IgD-negative memory B cell (primary cell): ENCODE results near the gene SYNRG. TPM values are rescaled to one million over a fixed set of nuclear protein-coding genes. Genes with fewer than 3 reads are reported as not detected.

Source experiments
- H3K27ac Mint-ChIP-seq, 3 donors: one replicate each; pipeline ENCODE4 v1.8.0; 2020 to 2022; ENCODE audit warnings: mild to moderate bottlenecking in 3 of 3, mixed read lengths in 3 of 3, moderate library complexity in 1 of 3
- H3K27me3 Mint-ChIP-seq: one replicate; pipeline ENCODE4 v1.8.0; 2021; ENCODE audit warnings: mixed read lengths
- H3K36me3 Mint-ChIP-seq: one replicate; pipeline ENCODE4 v1.8.0; 2020; ENCODE audit warnings: mild to moderate bottlenecking, mixed read lengths
- H3K4me1 Mint-ChIP-seq, 3 donors: one replicate each; pipeline ENCODE4 v1.8.0; 2020 to 2022; ENCODE audit warnings: mixed read lengths in 3 of 3, mild to moderate bottlenecking in 1 of 3
- H3K4me3 Mint-ChIP-seq, 4 donors: one replicate each; pipeline ENCODE4 v1.8.0; 2020 to 2022; ENCODE audit warnings: mild to moderate bottlenecking in 4 of 4, mixed read lengths in 4 of 4, moderate library complexity in 3 of 4
- H3K9me3 Mint-ChIP-seq, 3 donors: one replicate each; pipeline ENCODE4 v1.8.0; 2020 to 2021; ENCODE audit warnings: mixed read lengths in 3 of 3, mild to moderate bottlenecking in 1 of 3
- polyA plus RNA-seq: library from polyadenylated mRNA; unstranded; fragments of 300-500 nt; fragmentation: Illumina TruSeq; gene quantifications from one replicate; pipeline ENCODE4 v1.2.3, GENCODE V29; 2021

SYNRG gene
- polyA plus RNA-seq, 1 donor from 2014 or later, result 70.9 TPM

DNA sequence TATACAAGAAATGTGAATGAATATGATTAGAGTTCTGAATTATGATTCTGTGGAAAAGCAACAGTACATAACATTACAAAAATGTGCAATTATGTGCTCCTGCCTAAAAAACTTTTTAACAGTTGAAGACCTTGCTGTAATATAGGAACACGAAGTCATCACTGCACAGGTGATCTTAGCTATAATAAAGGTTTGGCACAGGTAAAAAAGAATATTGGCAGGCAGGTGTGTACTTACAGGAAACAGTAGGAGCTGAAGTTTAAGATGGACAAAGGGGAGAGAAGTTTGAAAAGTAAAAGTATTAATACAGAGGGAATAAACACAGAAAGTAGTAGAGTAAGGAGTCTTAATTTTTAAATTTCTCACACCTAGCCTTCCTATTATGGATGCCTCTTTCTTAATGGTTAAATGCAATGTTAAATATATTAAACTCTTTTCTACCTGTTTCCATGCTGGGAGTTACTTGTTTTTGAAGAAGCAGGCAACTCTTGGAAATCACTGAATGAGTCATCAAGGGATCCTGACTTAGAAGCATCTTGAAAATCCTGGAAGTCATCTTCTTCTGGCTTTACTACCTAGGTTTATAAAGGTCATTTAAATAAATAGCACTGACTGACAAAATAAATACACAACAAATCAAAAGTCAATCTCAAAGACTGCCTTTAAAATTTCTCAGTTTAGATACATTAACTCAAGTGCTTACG is 40.7 kb downstream of the SYNRG start:
- Mint-ChIP-seq H3K27ac (peak overlapping the region in 1 of 3 donors; percentile 88), H3K4me1 (peaks cover 2 to 6% (median 4%) of the 10 kb centered on the region in 3 donors), H3K36me3 (peaks cover 8% of the 10 kb centered on the region), H3K4me3 (no peak overlapping the region), H3K9me3 (no peaks in the 10 kb centered on the region), H3K27me3 (no peaks in the 10 kb centered on the region)

- Mint-ChIP-seq H3K27me3 (no peaks in the 10 kb centered on the region), H3K4me3 (no peak overlapping the region), H3K9me3 (no peaks in the 10 kb centered on the region), H3K4me1 (peaks cover 0 to 6% (median 2%) of the 10 kb centered on the region in 3 donors), H3K27ac (no peak overlapping the region), H3K36me3 (peaks cover 8% of the 10 kb centered on the region)
Measured at GRCh38 chr17:37567538-37567937, 41.7 kb downstream of the SYNRG start.

- Mint-ChIP-seq H3K27ac (no peak overlapping the region), H3K4me3 (no peak overlapping the region), H3K36me3 (peaks cover 8% of the 10 kb centered on the region), H3K9me3 (no peaks in the 10 kb centered on the region), H3K4me1 (peaks cover 0 to 6% (median 2%) of the 10 kb centered on the region in 3 donors), H3K27me3 (no peaks in the 10 kb centered on the region)
Measured at GRCh38 chr17:37567137-37567536, 42.1 kb downstream of the SYNRG start.

GRCh38 chr17:37564252-37564651 is 45.0 kb downstream of the SYNRG start:
- H3K36me3 Mint-ChIP-seq, result peaks cover 8% of the 10 kb centered on the region
- peak overlapping the region in 1 of 3 donors; percentile 61 for H3K27ac Mint-ChIP-seq
- peaks cover 0 to 6% (median 2%) of the 10 kb centered on the region in 3 donors for H3K4me1 Mint-ChIP-seq
- no peaks in the 10 kb centered on the region for H3K27me3 Mint-ChIP-seq
- H3K4me3 Mint-ChIP-seq, result peak overlapping the region in 1 of 4 donors; percentile 36
- no peaks in the 10 kb centered on the region for H3K9me3 Mint-ChIP-seq

DNA sequence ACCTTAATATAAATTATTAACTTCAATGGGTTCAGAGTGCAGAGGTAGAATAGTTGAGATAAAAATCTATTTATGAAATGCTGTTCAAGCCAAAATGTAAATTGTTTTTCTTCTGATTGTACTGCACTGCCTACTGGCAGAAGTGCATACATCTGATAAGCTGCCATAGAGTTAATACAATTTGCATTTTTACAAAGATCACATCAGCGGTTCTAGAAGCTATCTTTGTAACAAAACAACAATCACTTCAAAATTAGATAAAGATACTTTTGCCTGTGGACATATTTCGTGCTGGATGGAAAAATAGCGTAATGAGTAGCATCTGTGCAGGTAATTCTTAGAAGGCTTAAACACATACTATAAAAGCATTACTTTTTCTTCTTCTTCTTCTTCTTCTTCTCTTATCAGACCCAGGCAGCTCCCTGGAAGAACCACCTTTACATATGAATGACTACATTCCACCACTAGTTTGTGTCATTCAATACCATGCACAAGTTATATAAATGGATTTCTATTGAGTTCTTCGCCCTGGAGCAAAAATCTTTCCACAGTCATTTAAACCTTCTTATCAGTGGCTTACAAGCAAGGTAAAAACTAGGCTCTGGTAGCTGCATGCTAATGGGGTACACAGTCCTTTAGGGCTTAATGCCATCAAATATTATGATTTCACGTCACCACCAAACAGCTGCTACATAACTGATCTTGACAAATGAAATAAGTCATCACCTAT is 47.0 kb downstream of the SYNRG start:
- H3K27ac Mint-ChIP-seq, result no peak overlapping the region
- H3K4me1 Mint-ChIP-seq, result peaks cover 0 to 10% (median 2%) of the 10 kb centered on the region in 3 donors
- H3K9me3 Mint-ChIP-seq, result no peaks in the 10 kb centered on the region
- peaks cover 2% of the 10 kb centered on the region for H3K36me3 Mint-ChIP-seq
- no peak overlapping the region for H3K4me3 Mint-ChIP-seq
- H3K27me3 Mint-ChIP-seq, result no peaks in the 10 kb centered on the region

DNA sequence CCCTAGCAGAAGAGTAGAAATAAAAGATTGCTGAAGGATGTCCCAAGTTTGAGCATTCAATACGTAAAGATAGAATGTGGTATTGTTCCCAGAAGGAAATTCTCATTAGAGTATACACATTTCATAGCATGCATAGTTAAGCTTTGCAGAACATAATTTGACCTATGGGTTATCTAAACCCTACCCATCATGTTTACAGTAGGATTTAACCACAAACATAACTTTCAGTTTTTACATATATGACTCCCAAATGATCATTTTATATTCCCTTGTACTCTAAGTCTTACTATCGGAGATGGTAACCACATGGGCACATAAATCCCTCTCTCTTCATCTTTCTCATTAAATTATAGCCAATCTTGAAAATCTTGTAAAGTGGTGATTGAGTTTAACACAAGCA is 50.9 kb downstream of the SYNRG start:
- no peak overlapping the region for H3K4me3 Mint-ChIP-seq
- no peaks in the 10 kb centered on the region for H3K9me3 Mint-ChIP-seq
- H3K4me1 Mint-ChIP-seq, result peaks cover 0 to 5% (median 3%) of the 10 kb centered on the region in 3 donors
- no peaks in the 10 kb centered on the region for H3K27me3 Mint-ChIP-seq
- no peak overlapping the region for H3K27ac Mint-ChIP-seq
- H3K36me3 Mint-ChIP-seq, result no peaks in the 10 kb centered on the region

GRCh38 chr17:37557482-37557881 is 51.7 kb downstream of the SYNRG start:
- H3K27ac Mint-ChIP-seq, result no peak overlapping the region
- peaks cover 5 to 9% (median 9%) of the 10 kb centered on the region in 3 donors for H3K4me1 Mint-ChIP-seq
- H3K27me3 Mint-ChIP-seq, result no peaks in the 10 kb centered on the region
- H3K9me3 Mint-ChIP-seq, result no peaks in the 10 kb centered on the region
- H3K4me3 Mint-ChIP-seq, result no peak overlapping the region
- H3K36me3 Mint-ChIP-seq, result no peaks in the 10 kb centered on the region

DNA sequence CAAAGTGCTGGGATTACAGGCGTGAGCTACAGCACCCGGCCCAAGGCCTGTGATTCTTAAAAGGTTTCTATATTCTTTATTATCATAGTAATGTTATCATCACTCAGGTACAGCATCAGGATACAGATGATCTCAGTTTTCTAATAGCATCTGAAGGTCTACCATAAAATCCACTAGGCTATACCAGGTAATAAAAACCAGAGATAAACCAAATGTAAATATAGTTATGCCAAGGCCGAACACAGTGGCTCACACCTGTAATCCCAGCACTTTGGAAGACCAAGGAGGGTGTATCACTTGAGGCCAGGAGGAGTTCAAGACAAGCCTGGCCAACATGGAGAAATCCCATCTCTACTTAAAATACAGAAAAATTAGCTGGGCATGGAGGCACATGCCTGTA is 53.8 kb downstream of the SYNRG start:
- no peak overlapping the region for H3K4me3 Mint-ChIP-seq
- H3K27ac Mint-ChIP-seq, result no peak overlapping the region
- H3K4me1 Mint-ChIP-seq, result peaks cover 8 to 28% (median 23%) of the 10 kb centered on the region in 3 donors
- H3K36me3 Mint-ChIP-seq, result no peaks in the 10 kb centered on the region
- no peaks in the 10 kb centered on the region for H3K9me3 Mint-ChIP-seq
- no peaks in the 10 kb centered on the region for H3K27me3 Mint-ChIP-seq

- no peaks in the 10 kb centered on the region for H3K9me3 Mint-ChIP-seq
- no peaks in the 10 kb centered on the region for H3K36me3 Mint-ChIP-seq
- no peak overlapping the region for H3K4me3 Mint-ChIP-seq
Measured at GRCh38 chr17:37553401-37553966, 55.7 kb downstream of the SYNRG start.

DNA sequence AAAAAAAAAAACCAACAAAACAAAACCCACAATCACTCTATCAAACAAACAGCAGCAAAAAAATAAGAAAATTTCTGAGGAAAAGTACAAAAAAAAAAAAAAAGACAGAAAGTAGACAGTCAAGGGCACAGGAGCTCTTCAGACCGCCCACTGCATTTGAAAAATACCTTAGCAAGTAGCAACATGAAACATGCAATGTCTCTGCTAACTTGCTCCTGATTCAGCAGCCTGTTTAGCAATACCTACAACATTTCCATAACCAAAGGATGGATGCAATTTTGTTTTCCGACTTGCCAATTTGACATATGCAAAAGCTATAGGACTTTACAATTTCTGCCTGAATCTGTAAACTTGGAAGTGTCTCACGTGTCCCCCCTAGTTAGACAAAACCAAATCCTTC is 57.4 kb downstream of the SYNRG start:
- Mint-ChIP-seq H3K4me3 (no peak overlapping the region), H3K27me3 (no peaks in the 10 kb centered on the region), H3K9me3 (no peaks in the 10 kb centered on the region), H3K36me3 (no peaks in the 10 kb centered on the region), H3K27ac (peak overlapping the region in 1 of 3 donors; percentile 56), H3K4me1 (peaks cover 11 to 35% (median 28%) of the 10 kb centered on the region in 3 donors)

More at GRCh38 chr17:37553401-37553966, 55.7 kb downstream of the SYNRG start:
- H3K27ac Mint-ChIP-seq, result peak overlapping the region in 1 of 3 donors; percentile 68
- H3K4me1 Mint-ChIP-seq, result peaks cover 11 to 32% (median 26%) of the 10 kb centered on the region in 3 donors
- H3K27me3 Mint-ChIP-seq, result no peaks in the 10 kb centered on the region

DNA sequence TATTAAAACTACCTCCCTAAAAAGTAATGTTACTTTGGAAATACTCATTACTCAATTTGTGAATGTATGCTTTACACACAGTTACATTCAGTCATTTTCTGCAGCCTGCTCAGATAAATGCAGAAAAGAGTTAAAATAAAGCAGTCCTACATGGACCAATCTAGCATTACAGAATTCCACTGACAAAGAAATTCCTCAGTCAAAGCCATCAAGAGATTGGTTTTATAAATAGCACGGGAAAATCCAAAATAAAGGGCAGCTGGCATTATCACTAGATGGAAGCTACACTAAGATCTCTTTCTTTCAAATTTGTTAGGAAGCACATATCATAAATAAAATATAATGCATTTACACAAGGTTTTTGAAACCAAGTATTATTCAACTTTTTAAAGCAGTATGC is 61.2 kb downstream of the SYNRG start:
- Mint-ChIP-seq H3K4me3 (no peak overlapping the region), H3K9me3 (no peaks in the 10 kb centered on the region), H3K27me3 (no peaks in the 10 kb centered on the region), H3K4me1 (peaks cover 9 to 40% (median 25%) of the 10 kb centered on the region in 3 donors), H3K27ac (no peak overlapping the region), H3K36me3 (no peaks in the 10 kb centered on the region)

DNA sequence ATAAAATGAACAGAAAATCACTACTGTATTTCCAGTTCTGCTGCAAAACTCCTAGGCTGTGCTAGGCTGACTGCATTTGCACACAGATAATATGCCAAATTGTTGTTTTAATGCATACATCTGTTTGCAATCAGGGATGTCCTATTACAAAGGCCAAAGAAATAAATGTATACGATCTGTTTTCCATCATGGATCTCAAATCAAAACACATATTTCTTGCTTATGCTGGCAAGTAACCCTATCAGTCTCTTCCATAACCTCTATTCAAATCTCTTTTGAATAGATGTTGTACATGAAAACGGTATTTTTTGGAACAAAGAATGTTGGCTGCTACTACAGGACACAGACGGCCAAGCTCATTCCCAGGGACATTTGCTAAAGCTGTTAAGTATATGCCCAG is 62.9 kb downstream of the SYNRG start:
- Mint-ChIP-seq H3K9me3 (no peaks in the 10 kb centered on the region), H3K4me3 (no peak overlapping the region), H3K27me3 (no peaks in the 10 kb centered on the region), H3K27ac (no peak overlapping the region), H3K36me3 (no peaks in the 10 kb centered on the region), H3K4me1 (peaks cover 6 to 26% (median 15%) of the 10 kb centered on the region in 3 donors)

- Mint-ChIP-seq H3K4me3 (no peak overlapping the region), H3K36me3 (no peaks in the 10 kb centered on the region), H3K4me1 (peaks cover 4 to 18% (median 8%) of the 10 kb centered on the region in 3 donors), H3K9me3 (no peaks in the 10 kb centered on the region), H3K27me3 (no peaks in the 10 kb centered on the region), H3K27ac (no peak overlapping the region)
Measured at GRCh38 chr17:37545486-37545885, 63.7 kb downstream of the SYNRG start.

- H3K27ac Mint-ChIP-seq, result no peak overlapping the region
- no peaks in the 10 kb centered on the region for H3K27me3 Mint-ChIP-seq
- no peaks in the 10 kb centered on the region for H3K9me3 Mint-ChIP-seq
- peaks cover 2% of the 10 kb centered on the region for H3K36me3 Mint-ChIP-seq
- no peak overlapping the region for H3K4me3 Mint-ChIP-seq
- H3K4me1 Mint-ChIP-seq, result peaks cover 0 to 13% (median 5%) of the 10 kb centered on the region in 3 donors
Measured at GRCh38 chr17:37543637-37544052, 65.6 kb downstream of the SYNRG start.

- no peak overlapping the region for H3K4me3 Mint-ChIP-seq
- peak overlapping the region in 2 of 3 donors; percentile 0 to 76 for H3K27ac Mint-ChIP-seq
- no peaks in the 10 kb centered on the region for H3K27me3 Mint-ChIP-seq
- H3K36me3 Mint-ChIP-seq, result peaks cover 2% of the 10 kb centered on the region
- H3K9me3 Mint-ChIP-seq, result no peaks in the 10 kb centered on the region
- H3K4me1 Mint-ChIP-seq, result peaks cover 0 to 8% (median 2%) of the 10 kb centered on the region in 3 donors
Measured at GRCh38 chr17:37541880-37542660, 67.1 kb downstream of the SYNRG start.
